ENCODE data around the gene ARID1B.

ARID1B gene

GRCh38 chr6:157054531-157054979 is 277.4 kb downstream of the ARID1B start:
- no peak for TF ChIP-seq CTCF (IDR thresholded peaks at IDR 0.05; ENCODE audit: low read depth, low read length, missing control alignments)
- no peak overlapping the region for H3K4me3 ChIP-seq (replicated peaks; ENCODE audit: low read depth, low read length)
- DNase-seq (ENCODE audit: extremely low read depth, low read depth) = no peak

- no peak overlapping the region for H3K4me3 ChIP-seq (replicated peaks; ENCODE audit: low read depth, low read length)
- no peak for DNase-seq (ENCODE audit: extremely low read depth, low read depth)
- no peak for TF ChIP-seq CTCF (IDR thresholded peaks at IDR 0.05; ENCODE audit: low read depth, low read length, missing control alignments)
Observed at GRCh38 chr6:157055863-157056262, 278.7 kb downstream of the ARID1B start.

GRCh38 chr6:157056275-157056674 is 279.1 kb downstream of the ARID1B start:
- no peak for DNase-seq (ENCODE audit: extremely low read depth, low read depth)
- TF ChIP-seq CTCF (IDR thresholded peaks at IDR 0.05; ENCODE audit: low read depth, low read length, missing control alignments) = no peak

GRCh38 chr6:157058574-157058973 is 281.4 kb downstream of the ARID1B start:
- H3K4me3 ChIP-seq (replicated peaks; ENCODE audit: low read depth, low read length) = no peak overlapping the region
- DNase-seq (ENCODE audit: extremely low read depth, low read depth) = no peak
- TF ChIP-seq CTCF (IDR thresholded peaks at IDR 0.05; ENCODE audit: low read depth, low read length, missing control alignments) = no peak

More at GRCh38 chr6:157056275-157056674, 279.1 kb downstream of the ARID1B start:
- H3K4me3 ChIP-seq (replicated peaks; ENCODE audit: low read depth, low read length) = no peak overlapping the region

DNA sequence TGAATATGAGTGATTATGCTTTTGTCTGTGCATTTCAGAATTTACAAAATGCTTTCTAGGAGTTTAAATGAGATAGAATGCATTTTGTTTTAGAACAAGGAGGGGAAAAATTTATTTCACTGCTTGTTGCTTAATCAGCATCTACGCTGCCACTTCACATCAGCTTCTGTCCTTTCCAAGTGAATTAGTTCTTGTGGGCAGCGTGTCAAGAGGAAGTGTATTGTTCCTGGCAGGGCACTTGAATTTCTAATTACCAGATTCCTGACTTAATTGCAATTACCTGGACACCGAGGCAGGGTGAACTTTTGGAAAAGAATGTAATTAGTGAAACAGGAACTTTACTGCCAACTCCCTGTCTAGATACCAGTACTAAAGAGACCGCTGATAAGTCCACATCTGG is 282.6 kb downstream of the ARID1B start:
- TF ChIP-seq CTCF (IDR thresholded peaks at IDR 0.05; ENCODE audit: low read depth, low read length, missing control alignments) = no peak
- DNase-seq (ENCODE audit: extremely low read depth, low read depth) = no peak

GRCh38 chr6:157060440-157060952 is 283.3 kb downstream of the ARID1B start:
- no peak overlapping the region for H3K4me3 ChIP-seq (replicated peaks; ENCODE audit: low read depth, low read length)
- DNase-seq (ENCODE audit: extremely low read depth, low read depth) = no peak
- TF ChIP-seq CTCF (IDR thresholded peaks at IDR 0.05; ENCODE audit: low read depth, low read length, missing control alignments) = no peak

More for the DNA sequence above, 282.6 kb downstream of the ARID1B start:
- no peak overlapping the region for H3K4me3 ChIP-seq (replicated peaks; ENCODE audit: low read depth, low read length)
